SK-N-SH treated with all-trans-retinoic acid at 6 μM for 48 hours (cell line): ENCODE data around the gene GSS.

Experiments
- ATAC-seq: fragments of 200-7000 bp; cut with Tn5 transposase; 3 replicates; pipeline ENCODE4 v1.9.1; 2020; ENCODE audit warnings: mild to moderate bottlenecking, moderate library complexity
- ARNTL ChIP-seq: fragments of 450-650 bp; formaldehyde crosslinking; IDR thresholded peaks from 2 replicates; pipeline ENCODE4 v1.5.0; 2020; ENCODE audit warnings: low read depth, mild to moderate bottlenecking, moderate library complexity, borderline replicate concordance
- BACH2 ChIP-seq: fragments of 250-450 bp; sonication (Bioruptor Pico); IDR thresholded peaks from 2 replicates; pipeline ENCODE4 v1.9.0; 2021; ENCODE audit warnings: mild to moderate bottlenecking, borderline replicate concordance
- CSDC2 ChIP-seq: fragments of 250-450 bp; sonication (Bioruptor Pico); IDR thresholded peaks from 2 replicates; pipeline ENCODE4 v1.5.0; 2020; ENCODE audit warnings: mild to moderate bottlenecking, moderate library complexity
- ESRRG ChIP-seq: fragments of 250-450 bp; sonication (Bioruptor Pico); IDR thresholded peaks from 2 replicates; pipeline ENCODE4 v1.6.1; 2021; ENCODE audit warnings: mild to moderate bottlenecking
- GLIS3 ChIP-seq: fragments of 250-450 bp; sonication (Bioruptor Pico); IDR thresholded peaks from 2 replicates; pipeline ENCODE4 v1.5.0; 2020; ENCODE audit warnings: mild to moderate bottlenecking, moderate library complexity
- ISL1 ChIP-seq: fragments of 250-450 bp; sonication (Bioruptor Pico); IDR thresholded peaks from 2 replicates; pipeline ENCODE4 v2.1.2; 2022; ENCODE audit warnings: mild to moderate bottlenecking, moderate library complexity
- OSR1 ChIP-seq: fragments of 250-450 bp; sonication (Bioruptor Pico); IDR thresholded peaks from 2 replicates; pipeline ENCODE4 v1.8.0; 2022; ENCODE audit warnings: moderate library complexity, mild to moderate bottlenecking, inconsistent platforms
- PATZ1 ChIP-seq: fragments of 250-450 bp; sonication (Bioruptor Pico); IDR thresholded peaks from 2 replicates; pipeline ENCODE4 v1.8.0; 2020; ENCODE audit warnings: mild to moderate bottlenecking, moderate library complexity, borderline replicate concordance
- POU6F1 ChIP-seq: fragments of 250-450 bp; sonication (Bioruptor Pico); IDR thresholded peaks from 2 replicates; pipeline ENCODE4 v1.8.0; 2021; ENCODE audit warnings: low read depth, mild to moderate bottlenecking, moderate library complexity, borderline replicate concordance
- PPARA ChIP-seq: fragments of 250-450 bp; sonication (Bioruptor Pico); IDR thresholded peaks from 2 replicates; pipeline ENCODE4 v1.5.0; 2020; ENCODE audit warnings: mild to moderate bottlenecking, borderline replicate concordance
- RARB ChIP-seq: fragments of 250-450 bp; sonication (Bioruptor Pico); IDR thresholded peaks from 2 replicates; pipeline ENCODE4 v1.8.0; 2021; ENCODE audit warnings: mild to moderate bottlenecking, moderate library complexity
- SNAI2 ChIP-seq: fragments of 250-450 bp; sonication (Bioruptor Pico); IDR thresholded peaks from 2 replicates; pipeline ENCODE4 v1.5.0; 2020; ENCODE audit warnings: mild to moderate bottlenecking, moderate library complexity
- TCF4 ChIP-seq: fragments of 250-450 bp; sonication (Bioruptor Pico); IDR thresholded peaks from 2 replicates; pipeline ENCODE4 v1.8.0; 2021; ENCODE audit warnings: mild to moderate bottlenecking, moderate library complexity, borderline replicate concordance
- TOX ChIP-seq: fragments of 250-450 bp; sonication (Bioruptor Pico); IDR thresholded peaks from 2 replicates; pipeline ENCODE4 v1.8.0; 2021; ENCODE audit warnings: mild to moderate bottlenecking, moderate library complexity, borderline replicate concordance
- TSHZ2 ChIP-seq: fragments of 250-450 bp; sonication (Bioruptor Pico); IDR thresholded peaks from 2 replicates; pipeline ENCODE4 v1.5.0; 2020; ENCODE audit warnings: mild to moderate bottlenecking, moderate library complexity
- ZC3H10 ChIP-seq: fragments of 250-450 bp; sonication (Bioruptor Pico); IDR thresholded peaks from 2 replicates; pipeline ENCODE4 v1.5.1; 2021; ENCODE audit warnings: mild to moderate bottlenecking, moderate library complexity
- ZFP3 ChIP-seq: fragments of 250-450 bp; sonication (Bioruptor Pico); IDR thresholded peaks from 2 replicates; pipeline ENCODE4 v1.5.0; 2020; ENCODE audit warnings: mild to moderate bottlenecking, moderate library complexity
- ZFP30 ChIP-seq: fragments of 450-650 bp; formaldehyde crosslinking; IDR thresholded peaks from 2 replicates; pipeline ENCODE4 v1.5.0; 2022; ENCODE audit warnings: mild to moderate bottlenecking, moderate library complexity
- ZNF565 ChIP-seq: fragments of 450-650 bp; formaldehyde crosslinking; conservative IDR thresholded peaks from 2 replicates; pipeline ENCODE4 v1.5.0; 2020; ENCODE audit warnings: low read depth, mild to moderate bottlenecking, moderate library complexity
- ZNF70 ChIP-seq: fragments of 450-650 bp; formaldehyde crosslinking; IDR thresholded peaks from 2 replicates; pipeline ENCODE4 v1.5.0; 2020; ENCODE audit warnings: mild to moderate bottlenecking, moderate library complexity
- ZNF8 ChIP-seq: fragments of 450-650 bp; formaldehyde crosslinking; IDR thresholded peaks from 2 replicates; pipeline ENCODE4 v1.5.0; 2020; ENCODE audit warnings: mild to moderate bottlenecking, moderate library complexity

The GSS gene

GRCh38 chr20:35002426-35003210 is 47.0 kb upstream of the GSS start:
- TF ChIP-seq ARNTL (no peak), ZC3H10 (CRISPR knock-in tag) (no peak), TOX (CRISPR knock-in tag) (no peak), ESRRG (CRISPR knock-in tag) (no peak), RARB (CRISPR knock-in tag) (no peak), ZFP30 (CRISPR knock-in tag) (no peak), ZNF70 (CRISPR knock-in tag) (no peak), ZFP3 (CRISPR knock-in tag) (no peak), POU6F1 (CRISPR knock-in tag) (no peak), ZNF565 (no peak), TCF4 (CRISPR knock-in tag) (no peak), PPARA (CRISPR knock-in tag) (no peak), GLIS3 (CRISPR knock-in tag) (no peak), TSHZ2 (CRISPR knock-in tag) (no peak), ZNF8 (CRISPR knock-in tag) (no peak), CSDC2 (CRISPR knock-in tag) (no peak), ISL1 (CRISPR knock-in tag) (no peak), PATZ1 (CRISPR knock-in tag) (no peak), OSR1 (no peak), SNAI2 (CRISPR knock-in tag) (no peak)
- ATAC-seq: no peak

- TF ChIP-seq RARB (CRISPR knock-in tag) (no peak), CSDC2 (CRISPR knock-in tag) (no peak), SNAI2 (CRISPR knock-in tag) (no peak), ZNF70 (CRISPR knock-in tag) (no peak), TCF4 (CRISPR knock-in tag) (no peak), ZFP3 (CRISPR knock-in tag) (no peak)
- no peak for ATAC-seq
These were observed 46.2 kb upstream of the GSS start for GRCh38 chr20:35001596-35002362.

GRCh38 chr20:35000922-35001595 is 45.5 kb upstream of the GSS start:
- TF ChIP-seq BACH2 (CRISPR knock-in tag): no peak
- TF ChIP-seq PATZ1 (CRISPR knock-in tag): no peak
- no peak for TF ChIP-seq SNAI2 (CRISPR knock-in tag)
- TF ChIP-seq POU6F1 (CRISPR knock-in tag): no peak
- TF ChIP-seq OSR1: no peak
- TF ChIP-seq, all 23 proteins: peak for 0
- ATAC-seq: no peak
